PFSK-1 (cell line): ENCODE results near the gene AP1G2.

ENCODE experiments used
- FOXP2 ChIP-seq: optimal IDR thresholded peaks from 2 replicates; pipeline ENCODE3; 2011; ENCODE audit warnings: borderline replicate concordance, control low read depth, inconsistent platforms; ENCODE audit not compliant: insufficient read depth; ENCODE audit errors: extremely low read length, extremely low read depth
- POLR2AphosphoS5 ChIP-seq: IDR thresholded peaks from 2 replicates; pipeline ENCODE4 v1.6.1; 2012; ENCODE audit warnings: low read depth, mild to moderate bottlenecking, control low read depth, low read length, moderate library complexity
- SIN3A ChIP-seq: IDR thresholded peaks from 2 replicates; pipeline ENCODE4 v1.6.1; 2012; ENCODE audit warnings: mild to moderate bottlenecking, low read length, moderate library complexity, borderline replicate concordance; ENCODE audit not compliant: insufficient read depth
- TAF1 ChIP-seq: IDR thresholded peaks from 2 replicates; pipeline ENCODE4 v1.6.1; 2012; ENCODE audit warnings: low read length, control low read depth, borderline replicate concordance; ENCODE audit not compliant: insufficient read depth
- TF ChIP-seq, protein P1 (sequence below), 2 experiments: IDR thresholded peaks; 2 replicates each; pipeline versions ENCODE4 v1.6.1 to v1.8.0; 2011 to 2012; ENCODE audit warnings: low read depth in 2 of 2, low read length in 2 of 2, control low read depth in 1 of 2, inconsistent platforms in 1 of 2, mild to moderate bottlenecking in 1 of 2, moderate library complexity in 1 of 2; ENCODE audit not compliant: insufficient read depth in 1 of 2

Gene AP1G2

GRCh38 chr14:23572524-23572828 is 4.9 kb upstream of the AP1G2 start:
- TF ChIP-seq POLR2AphosphoS5 (no peak), FOXP2 (no peak), SIN3A (no peak), TAF1 (no peak)
- TF ChIP-seq, protein P1, sequence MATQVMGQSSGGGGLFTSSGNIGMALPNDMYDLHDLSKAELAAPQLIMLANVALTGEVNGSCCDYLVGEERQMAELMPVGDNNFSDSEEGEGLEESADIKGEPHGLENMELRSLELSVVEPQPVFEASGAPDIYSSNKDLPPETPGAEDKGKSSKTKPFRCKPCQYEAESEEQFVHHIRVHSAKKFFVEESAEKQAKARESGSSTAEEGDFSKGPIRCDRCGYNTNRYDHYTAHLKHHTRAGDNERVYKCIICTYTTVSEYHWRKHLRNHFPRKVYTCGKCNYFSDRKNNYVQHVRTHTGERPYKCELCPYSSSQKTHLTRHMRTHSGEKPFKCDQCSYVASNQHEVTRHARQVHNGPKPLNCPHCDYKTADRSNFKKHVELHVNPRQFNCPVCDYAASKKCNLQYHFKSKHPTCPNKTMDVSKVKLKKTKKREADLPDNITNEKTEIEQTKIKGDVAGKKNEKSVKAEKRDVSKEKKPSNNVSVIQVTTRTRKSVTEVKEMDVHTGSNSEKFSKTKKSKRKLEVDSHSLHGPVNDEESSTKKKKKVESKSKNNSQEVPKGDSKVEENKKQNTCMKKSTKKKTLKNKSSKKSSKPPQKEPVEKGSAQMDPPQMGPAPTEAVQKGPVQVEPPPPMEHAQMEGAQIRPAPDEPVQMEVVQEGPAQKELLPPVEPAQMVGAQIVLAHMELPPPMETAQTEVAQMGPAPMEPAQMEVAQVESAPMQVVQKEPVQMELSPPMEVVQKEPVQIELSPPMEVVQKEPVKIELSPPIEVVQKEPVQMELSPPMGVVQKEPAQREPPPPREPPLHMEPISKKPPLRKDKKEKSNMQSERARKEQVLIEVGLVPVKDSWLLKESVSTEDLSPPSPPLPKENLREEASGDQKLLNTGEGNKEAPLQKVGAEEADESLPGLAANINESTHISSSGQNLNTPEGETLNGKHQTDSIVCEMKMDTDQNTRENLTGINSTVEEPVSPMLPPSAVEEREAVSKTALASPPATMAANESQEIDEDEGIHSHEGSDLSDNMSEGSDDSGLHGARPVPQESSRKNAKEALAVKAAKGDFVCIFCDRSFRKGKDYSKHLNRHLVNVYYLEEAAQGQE (IDR thresholded peaks at IDR 0.05; ENCODE audit: insufficient read depth in 1 of 2, low read depth in 2 of 2, low read length in 2 of 2) = no peak

- TF ChIP-seq POLR2AphosphoS5 = no peak
- TF ChIP-seq TAF1 = no peak
- TF ChIP-seq FOXP2 = no peak
- TF ChIP-seq SIN3A = no peak
- TF ChIP-seq, protein P1 (IDR thresholded peaks at IDR 0.05; ENCODE audit: insufficient read depth in 1 of 2, low read depth in 2 of 2, low read length in 2 of 2) = no peak
Observed at GRCh38 chr14:23571701-23572523, 4.3 kb upstream of the AP1G2 start.

DNA sequence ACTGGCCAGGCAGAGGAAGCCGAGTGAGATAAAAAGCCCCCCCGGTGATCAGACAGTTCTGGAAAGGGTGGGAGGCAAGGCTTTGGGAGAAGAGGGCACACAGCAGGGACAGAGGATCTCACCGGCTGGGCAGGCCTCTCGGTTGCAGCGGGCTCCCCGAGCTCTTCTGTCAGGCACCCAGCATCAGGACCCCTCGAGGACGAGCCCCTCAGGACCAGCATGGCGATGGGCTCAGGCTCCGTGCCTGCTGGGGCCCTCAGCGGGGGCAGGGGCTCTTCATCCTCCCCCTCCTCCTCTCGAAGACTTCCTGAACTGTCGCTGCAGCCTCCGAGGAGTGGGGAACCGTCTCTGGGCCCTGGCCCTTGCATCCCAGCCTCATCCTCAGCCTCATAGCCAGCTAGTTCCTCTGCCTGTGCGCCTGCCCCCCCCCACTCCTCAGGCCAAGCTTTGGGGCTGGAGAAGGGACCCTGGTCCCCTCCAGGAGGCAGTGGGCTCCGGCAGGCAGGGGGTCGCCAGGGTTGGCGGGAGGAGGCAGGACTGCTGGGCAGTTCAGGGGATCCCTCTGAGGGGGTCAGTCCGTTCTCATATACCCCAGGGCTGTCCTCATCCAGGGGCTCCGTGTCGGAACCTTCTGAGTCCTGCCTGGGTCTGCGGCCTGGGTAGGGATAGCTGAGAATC is 3.4 kb upstream of the AP1G2 start:
- TF ChIP-seq TAF1 (no peak), SIN3A (no peak), POLR2AphosphoS5 (no peak), FOXP2 (no peak)
- TF ChIP-seq, protein P1 (IDR thresholded peaks at IDR 0.05; ENCODE audit: insufficient read depth in 1 of 2, low read depth in 2 of 2, low read length in 2 of 2) = no peak

DNA sequence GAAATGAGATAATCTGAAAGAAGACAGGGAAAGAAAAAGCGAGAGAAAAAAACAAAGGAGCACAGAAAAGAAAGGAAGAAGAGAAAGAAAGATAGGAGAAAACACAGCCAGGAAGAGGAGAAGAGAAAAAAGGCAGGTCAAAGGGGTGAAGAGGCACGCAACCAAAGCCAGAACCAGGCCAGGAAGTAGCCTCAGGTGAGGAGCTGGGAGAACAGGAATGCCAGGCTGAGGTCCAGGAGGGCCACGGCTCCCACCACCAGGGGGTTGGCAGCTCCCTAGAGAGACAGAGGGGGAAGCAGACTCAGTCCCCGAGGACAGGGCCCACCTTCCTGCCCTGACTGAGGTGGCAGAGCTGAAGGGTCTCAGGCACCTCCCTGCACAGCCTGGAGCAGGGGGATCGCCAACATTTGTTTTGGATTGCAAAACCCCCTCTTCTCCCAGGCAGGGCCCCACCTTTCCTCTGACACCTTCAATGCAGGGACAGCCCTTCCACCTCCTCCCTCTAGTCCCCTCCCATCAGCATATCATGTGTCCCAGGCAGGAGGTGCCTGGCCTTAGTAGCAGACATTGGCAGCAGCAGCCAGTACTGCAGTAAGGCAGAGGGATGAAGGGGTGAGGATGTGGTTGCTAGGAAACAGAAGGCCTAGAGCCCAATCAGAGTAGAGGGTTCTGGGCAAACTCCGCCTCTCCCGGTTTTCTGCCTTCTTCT is 2.0 kb upstream of the AP1G2 start:
- TF ChIP-seq POLR2AphosphoS5 = no peak
- no peak for TF ChIP-seq SIN3A

DNA sequence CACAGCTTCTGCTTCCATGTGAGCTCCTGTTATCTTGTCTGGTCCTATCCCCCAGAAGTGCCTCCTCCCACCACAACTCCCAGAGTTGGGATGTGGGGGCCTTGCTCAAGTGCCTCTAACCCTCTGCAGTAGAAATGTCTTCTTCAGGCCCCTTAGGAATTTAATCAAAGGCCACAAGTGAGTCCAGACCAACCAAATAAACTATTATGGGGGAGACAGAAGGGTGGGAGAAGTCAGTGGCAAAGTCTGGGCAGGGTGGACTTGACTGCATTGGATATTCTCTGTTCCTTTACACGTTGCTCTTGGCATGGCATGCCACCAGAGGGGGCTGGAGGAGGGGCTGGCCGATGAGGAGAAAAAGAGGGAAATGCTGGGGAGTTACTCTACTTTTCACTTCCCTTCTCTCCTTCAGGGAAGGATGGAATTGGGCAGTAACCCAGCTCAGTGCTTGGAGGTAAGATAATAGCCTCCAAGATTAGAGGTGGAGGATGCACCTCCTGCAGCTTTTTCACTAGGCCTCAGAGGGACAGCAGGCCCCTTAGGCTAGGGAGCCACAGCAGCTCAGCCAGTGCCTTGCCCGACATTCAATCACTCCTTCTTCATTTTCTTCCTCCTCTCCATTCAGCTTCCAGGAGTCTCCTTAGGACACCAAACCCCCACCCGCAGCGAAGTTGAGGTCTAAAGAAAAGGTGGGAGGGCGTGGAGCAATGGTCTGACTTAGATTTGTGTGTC is 1.2 kb upstream of the AP1G2 start:
- TF ChIP-seq FOXP2 (no peak), POLR2AphosphoS5 (no peak), SIN3A (no peak), TAF1 (no peak)
- TF ChIP-seq, protein P1 (IDR thresholded peaks at IDR 0.05; ENCODE audit: insufficient read depth in 1 of 2, low read depth in 2 of 2, low read length in 2 of 2) = no peak
